ENCODE measurements around the gene FSCN2. TPM values are rescaled to one million over a fixed set of nuclear protein-coding genes. Genes with fewer than 3 reads are reported as not detected.

The FSCN2 gene
- total RNA-seq, 1 donor from 2014 or later = 1.6 TPM

DNA sequence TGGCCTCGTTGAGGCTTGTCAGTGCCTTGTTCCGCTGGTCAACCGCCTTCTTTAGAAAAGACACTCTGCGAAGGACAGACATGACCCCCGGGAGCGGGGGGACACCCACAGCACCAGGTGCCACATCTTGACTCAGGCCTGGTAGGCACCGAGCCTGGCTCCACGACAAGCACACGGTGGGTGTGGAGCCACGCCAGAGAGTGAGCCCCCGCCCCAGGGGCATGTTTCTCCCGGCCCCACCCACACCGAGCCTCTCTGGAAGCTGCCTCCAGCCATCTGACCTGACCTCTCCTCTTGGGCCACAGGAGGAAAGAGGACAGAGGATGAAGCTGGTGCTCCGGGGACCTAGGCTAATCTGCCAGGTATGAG is 19.4 kb downstream of the FSCN2 start:
- intact Hi-C loops (cut with DNase I) = no loop called here
- no peak for ATAC-seq
- no peak for DNase-seq (ENCODE audit: low spot score)

DNA sequence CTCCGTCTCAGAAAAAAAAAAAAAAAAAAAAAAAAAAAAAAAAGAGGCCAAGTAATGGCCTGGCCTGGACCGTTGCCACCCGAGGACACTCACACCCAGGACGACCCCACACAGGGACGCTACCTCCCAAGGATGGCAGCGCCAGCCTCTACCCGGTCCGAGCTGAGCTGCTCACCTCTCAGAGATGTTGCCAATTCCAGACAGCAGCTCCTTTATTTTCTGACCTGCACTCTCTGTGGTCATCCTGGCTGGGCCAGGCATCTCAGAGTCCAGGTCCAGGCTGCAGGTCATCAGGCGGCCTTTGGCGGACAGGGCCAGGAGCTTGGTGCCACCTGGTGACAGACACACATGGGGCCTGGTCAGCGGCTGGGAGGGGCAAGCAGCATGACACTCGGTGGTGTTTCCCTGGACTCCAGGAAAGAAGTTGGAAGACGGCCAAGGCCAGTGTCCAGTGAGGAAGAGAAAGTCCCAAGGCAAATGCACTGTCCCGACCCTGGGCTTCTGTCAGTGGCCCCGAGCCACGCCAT is 20.9 kb downstream of the FSCN2 start:
- DNase-seq (ENCODE audit: low spot score) (no peak), ATAC-seq (no peak)
- intact Hi-C loops (cut with DNase I) = no loop called here

DNA sequence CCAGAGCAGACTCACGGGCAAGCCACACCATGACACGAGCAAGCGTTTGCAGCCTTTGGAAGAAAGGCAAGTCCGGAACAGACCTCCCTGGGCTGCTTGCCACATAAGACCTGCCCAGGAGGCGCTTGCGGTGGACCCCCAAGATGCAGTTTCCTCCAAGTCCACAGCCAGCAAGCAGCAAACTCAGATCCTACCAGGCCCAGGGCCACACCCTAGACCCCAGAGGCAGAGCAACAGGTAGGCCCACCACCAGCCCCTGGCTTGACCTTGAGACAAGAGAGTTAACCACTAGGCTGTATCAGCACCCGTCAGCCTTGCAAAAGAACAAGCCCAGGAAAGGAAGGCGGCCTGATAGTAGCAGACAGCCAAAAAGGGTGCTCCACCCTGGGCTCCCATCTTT is 21.6 kb downstream of the FSCN2 start:
- intact Hi-C loops (cut with DNase I) = no loop called here
- ATAC-seq (no peak), DNase-seq (ENCODE audit: low spot score) (no peak)

DNA sequence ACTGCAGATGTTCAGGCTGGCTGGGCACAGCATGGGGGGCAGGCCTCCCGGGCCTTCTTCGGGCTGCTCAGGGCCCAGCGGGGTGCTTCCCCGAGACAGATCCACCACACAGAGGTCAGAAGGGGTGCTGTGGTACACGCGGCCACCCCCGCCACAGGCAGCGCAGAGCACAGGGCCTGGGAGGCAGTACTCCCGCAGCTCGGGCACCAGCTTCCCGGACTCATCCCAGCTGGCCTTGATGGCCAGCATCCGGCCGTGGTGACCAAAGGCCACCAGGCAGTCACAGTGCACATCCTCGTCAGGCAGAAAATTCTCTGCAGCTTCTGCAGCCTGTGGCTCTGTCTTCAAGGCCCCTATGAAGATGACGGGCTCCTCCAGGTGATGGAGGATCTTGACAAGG is 22.1 kb downstream of the FSCN2 start:
- intact Hi-C loops (cut with DNase I) = no loop called here
- no peak for ATAC-seq
- DNase-seq (ENCODE audit: low spot score) = no peak

DNA sequence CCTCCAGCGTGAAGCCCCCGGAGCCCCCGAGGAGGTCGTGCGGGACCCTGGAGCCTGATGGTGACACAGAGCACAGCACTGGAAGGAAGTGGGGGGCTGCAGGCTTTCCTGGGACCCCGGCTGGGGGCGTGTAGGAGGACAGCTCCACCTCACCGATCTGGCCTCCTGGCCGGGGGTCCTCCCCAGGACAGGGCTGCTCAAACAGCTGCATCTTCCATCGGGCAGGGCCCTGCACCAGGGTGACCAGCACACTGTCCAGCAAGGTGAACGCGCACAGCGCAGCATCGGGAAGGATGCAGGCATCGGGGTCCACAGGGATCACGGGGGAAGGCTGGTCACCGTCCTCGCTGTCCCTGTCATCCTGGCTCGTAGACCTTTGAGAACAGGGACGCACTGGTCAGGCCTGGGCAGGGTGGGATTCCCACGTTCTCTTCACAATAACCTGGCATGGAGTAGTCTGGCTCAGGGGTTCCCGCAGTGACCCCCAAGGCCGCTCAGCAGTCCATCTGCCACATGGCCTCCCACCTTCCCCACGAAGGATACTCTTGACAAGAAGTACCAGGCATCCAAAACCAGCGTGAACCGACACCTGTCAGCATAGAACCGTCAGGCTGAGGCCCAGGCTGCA is 22.8 kb downstream of the FSCN2 start:
- ATAC-seq (no peak), DNase-seq (ENCODE audit: low spot score) (no peak)
- intact Hi-C loops (cut with DNase I) = no loop called here

DNA sequence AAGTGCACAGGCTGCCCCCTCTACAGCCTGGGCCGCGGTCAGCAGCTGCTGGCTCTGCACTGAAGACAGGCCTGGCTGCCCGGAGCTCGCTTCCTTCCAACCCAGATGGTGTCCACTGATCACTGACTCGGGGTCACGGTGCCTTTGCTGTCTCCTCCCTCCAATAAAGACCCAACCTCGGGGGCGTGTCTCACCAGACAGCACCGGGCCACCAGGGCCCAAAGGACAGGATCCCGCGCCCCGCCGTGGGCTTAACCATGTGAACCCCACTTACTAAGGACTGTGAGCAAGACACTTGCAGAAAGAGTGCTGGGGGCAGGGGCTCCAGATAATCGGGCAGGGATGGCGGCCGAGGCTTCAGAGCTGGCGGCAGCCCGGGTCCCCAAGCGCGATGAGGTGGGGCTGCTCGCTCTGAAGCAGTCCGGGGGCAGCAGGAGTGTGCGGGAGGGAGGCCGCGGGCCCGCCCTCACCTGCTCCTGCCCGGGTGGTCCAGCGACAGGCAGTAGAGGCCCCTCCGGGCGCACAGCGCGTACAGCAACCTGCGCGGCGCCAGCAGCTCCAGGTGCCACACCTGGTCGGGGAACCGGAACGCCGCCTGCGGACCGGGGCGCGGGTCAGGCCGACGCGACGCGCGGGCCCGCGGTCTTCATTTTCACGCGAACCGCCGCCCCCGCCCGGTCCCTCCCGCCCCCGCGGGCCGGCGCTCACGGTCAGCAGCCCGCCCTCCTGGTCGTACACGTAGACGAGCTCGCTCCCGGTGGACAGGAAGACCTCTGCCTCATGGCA is 23.5 kb downstream of the FSCN2 start:
- no peak for ATAC-seq
- DNase-seq (ENCODE audit: low spot score) = no peak
- intact Hi-C loops (cut with DNase I) = no loop called here

DNA sequence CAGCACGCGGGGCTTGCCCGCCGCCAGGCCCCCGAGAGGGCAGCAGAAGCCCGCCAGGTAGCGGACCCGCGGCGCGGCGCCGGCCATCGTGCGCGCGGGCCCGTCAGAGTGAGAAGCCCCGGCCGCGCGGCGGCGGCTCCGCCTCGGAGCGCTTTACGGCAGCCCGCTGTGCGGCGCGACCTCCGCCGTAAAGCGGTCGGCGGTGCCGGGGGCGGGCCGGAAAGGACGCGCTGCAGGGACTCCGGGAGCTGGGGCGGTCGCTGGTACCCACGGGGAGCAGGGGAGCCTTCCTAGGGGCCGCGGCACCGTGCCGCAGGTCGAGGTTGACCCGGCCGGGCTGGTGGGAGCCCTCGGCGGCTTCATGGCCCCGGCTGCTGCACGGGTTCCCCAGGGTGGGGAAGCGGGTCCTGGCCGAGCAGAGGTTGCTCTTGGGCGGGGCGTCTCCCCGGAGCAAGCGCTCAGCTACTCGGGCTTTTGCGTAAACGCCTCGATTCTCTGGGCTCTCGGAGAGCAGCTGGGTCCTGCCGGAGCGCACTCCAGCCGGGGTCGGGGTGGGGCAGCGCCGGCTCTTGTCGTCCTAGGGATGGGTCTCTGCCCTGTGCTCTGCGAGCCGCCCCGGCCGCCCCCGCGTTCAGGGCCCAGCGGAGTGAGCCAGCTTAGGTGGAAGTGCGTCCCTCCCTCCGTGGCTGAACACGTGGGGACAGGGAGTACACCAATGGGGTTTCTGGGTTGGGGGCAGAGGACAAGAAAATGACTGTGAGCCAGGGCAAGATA is 24.3 kb downstream of the FSCN2 start, which contains the start of gene FAAP100:
FAAP100 (minus strand) TSS at position 110 of the 774 bp plus-strand sequence; CDS start at position 87, 23 bp downstream.
- ATAC-seq = peak; percentile 80

DNA sequence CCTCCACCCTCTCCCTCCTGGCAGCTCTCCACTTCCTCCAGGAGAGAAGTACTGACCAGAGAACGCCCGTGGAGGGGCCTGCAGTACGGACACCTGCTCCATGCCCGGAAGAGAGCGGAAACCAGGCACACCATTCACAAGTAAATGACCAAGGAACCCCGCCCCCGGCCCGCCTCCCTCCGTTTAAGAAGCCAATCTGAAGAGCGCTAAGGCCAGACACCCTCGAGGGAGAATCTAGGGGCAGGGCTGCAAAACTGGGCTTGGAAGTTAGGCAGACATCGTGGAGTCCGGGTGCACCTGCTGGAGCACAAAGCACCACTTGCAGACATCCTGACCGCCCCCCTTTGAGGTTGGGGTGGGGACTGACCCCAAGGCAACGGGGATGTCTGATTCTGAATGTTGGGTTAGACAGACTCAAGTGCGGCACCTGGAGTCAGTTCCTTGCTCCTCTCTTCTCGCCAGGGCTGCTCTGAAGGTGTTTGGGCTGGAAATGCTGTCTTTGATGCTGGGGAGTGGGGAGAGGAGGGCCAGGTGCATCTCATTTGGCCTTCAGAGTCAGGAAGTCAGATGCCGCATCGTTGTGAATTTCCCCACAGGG is 24.9 kb downstream of the FSCN2 start:
- DNase-seq (ENCODE audit: low spot score) (no peak), ATAC-seq (peak; percentile 72)
- intact Hi-C loops (cut with DNase I) = no loop called here

More for the DNA sequence above, 24.3 kb downstream of the FSCN2 start, which contains the start of gene FAAP100:
- DNase-seq (ENCODE audit: low spot score) = peak; percentile 84
- intact Hi-C loops (cut with DNase I) = no loop called here

DNA sequence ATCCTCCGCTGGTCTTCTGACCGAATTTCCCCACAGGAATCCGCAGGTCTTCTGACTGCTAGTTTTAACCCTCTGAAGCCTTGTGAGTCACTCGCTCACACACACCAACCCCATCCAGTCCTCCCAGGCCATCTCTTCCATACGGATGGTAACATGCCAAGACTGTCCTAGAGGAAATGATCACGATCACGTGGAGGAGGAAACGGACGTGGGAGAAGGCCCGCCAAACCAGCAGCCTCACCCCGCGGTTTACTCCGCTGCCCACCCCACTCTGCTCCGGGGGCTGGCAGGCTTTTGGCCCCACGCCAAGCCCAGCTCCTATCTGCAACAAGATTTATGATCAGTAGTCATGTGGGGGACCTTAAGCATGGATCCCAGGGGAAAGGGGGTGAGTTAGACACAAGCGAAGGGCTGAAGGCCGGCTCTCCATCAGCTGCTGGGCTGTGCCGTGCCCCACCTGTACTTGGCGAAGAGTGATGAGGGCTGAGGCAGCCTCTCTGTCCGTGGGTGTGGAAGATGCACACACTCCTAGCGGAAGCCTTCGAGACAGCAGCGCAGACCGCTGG is 25.5 kb downstream of the FSCN2 start:
- DNase-seq (ENCODE audit: low spot score) = no peak

DNA sequence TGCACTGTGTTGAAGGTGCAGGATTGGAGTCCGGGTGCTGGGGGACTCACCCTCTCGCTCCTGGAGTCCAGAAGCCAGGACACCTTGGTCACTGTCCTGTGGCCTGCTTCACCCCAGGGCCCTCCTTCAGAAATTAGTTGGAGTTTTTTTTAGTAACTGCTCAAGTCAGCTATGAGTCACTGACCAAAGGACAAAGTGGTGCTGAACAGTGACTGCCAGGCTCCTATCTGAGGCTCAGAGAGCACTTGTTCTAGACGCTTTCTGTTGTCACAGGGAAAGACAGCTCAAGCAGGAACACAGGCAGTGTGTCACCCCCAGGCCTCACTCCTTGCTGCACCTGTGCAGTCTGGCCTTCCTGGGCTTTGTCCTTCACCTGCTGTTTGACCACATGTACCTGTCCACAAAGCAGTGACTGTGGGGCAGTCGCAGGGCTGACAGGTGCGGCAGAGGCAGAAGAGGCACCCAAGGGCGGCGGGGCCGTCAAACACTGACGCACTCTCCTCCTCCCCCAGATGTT is 28.1 kb downstream of the FSCN2 start:
- ATAC-seq = no peak

More for the DNA sequence above, 25.5 kb downstream of the FSCN2 start:
- peak; percentile 5 for ATAC-seq
- intact Hi-C loops (cut with DNase I) = no loop called here

DNA sequence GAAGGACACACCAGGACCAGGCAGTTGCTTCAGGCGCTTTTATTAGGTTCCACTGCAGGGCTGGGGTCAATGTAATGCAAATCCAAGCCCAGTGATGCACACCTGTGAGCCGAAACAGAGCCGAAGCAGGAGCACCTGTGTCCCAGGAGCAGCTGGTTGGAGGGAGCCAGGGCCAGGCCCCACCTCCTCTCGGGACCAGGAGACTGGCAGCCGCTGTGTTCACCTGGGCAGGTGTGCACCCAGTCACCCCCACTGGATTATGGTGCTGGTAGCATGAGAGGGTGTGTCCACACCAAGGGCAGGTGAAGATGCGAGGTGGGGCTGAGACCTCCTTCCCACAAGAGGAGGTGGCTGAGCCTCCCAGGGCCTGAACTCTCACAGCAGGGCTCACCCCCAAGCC is 28.7 kb downstream of the FSCN2 start:
- ATAC-seq = no peak
- intact Hi-C loops (cut with DNase I) = no loop called here
- no peak for DNase-seq (ENCODE audit: low spot score)

More for the DNA sequence above, 28.1 kb downstream of the FSCN2 start:
- no peak for DNase-seq (ENCODE audit: low spot score)
- intact Hi-C loops (cut with DNase I) = no loop called here

DNA sequence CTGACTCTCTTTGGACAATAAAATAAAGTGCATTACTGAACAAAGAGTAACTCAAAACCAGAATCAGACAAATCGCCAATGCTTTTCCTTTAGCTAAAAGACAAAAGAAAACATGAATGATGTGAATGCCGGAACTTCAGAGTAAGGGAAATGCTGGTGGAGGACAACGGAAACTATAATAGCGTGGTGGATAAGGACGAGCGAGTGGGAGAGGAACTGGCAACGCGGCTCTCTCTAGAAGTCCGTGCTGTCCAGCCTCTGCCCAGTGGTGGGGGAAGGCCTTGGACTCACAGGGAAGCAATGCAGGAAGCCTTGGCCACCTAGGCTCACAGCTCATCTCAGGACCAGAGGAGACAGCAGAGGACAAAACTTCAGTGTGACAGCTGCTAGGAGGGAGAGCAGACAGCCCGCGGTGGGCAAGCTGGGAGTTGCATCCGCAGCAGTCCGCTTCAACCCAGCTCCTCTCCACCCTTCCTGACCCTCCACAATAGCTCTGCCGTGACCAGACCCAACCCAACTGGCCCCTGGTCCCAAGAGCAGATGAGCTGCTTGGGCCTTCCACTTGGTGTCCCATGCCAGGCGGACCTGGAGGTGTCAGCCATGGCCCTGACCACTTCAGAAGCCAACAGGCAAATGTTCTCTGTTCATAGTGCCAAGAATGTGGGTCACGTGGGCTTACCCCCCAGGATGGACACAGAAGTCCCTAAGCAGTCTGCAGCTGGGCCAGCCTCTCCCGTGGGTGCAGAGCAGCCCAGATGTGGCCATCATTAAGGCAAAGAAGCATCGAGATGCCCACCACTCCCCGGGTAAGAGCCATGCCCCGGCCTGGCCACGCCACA is 29.3 kb downstream of the FSCN2 start:
- DNase-seq (ENCODE audit: low spot score) = no peak
- intact Hi-C loops (cut with DNase I) = no loop called here
- ATAC-seq = no peak

DNA sequence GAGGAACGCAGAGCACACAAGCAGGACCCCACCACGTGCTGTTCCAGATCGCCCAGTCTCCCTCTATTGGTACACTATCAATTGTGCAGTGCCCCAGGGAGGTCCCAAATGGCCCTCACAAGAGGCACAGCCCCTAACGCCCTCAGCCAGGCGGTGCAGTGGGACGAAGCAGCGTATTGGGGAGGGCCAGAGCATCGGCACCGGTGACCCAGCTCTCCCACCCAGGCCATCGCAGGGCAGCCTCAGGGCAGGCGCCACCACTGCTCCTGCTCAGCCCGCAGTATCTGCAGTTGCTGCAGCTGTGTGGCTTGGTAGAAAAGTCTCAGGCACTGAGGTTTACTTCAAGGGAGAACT is 29.9 kb downstream of the FSCN2 start:
- intact Hi-C loops (cut with DNase I) = no loop called here
- ATAC-seq (no peak), DNase-seq (ENCODE audit: low spot score) (no peak)

DNA sequence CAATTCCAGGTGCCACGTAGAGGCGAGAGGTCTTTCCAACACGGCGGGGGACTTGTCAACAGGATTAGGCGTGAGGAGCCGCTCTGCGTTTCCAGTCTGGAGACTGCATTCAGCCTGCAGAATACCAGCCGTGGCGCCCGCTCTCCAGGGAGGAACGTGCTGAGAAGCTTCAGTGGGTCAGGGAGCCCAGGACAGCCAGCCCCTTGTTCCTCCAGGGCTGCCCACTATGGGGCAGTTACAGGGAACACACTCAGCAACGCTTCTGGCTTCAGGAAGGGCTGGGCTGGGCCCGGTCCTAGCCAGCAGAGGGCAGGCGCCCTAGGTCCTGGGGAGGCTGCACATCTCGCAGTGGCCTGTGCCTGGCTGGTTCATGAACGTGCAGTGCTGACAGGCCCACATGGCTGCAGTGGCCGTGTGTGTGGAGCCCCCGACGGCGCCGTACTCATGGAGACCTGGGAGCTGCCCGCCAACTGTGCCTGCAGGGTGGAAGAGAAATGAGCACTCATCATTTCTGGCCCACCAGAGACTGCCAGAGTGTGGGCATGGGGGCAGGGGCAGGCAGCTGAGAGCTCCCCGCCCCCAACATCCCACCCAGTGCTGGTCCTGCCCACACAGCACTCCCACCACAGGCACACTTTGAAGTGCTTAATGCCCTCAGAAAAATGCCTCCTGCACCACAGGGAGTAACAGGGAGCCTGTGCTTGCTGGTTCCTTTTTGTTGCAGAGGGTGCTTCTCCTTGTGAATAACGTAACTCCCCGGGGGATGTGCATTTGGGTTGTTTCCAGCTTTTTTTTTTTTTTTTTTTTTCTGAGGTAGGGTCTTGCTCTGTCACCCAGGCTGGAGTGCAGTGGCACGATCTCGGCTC is 31.0 kb downstream of the FSCN2 start:
- DNase-seq (ENCODE audit: low spot score) (no peak), ATAC-seq (peak; percentile 14)
- intact Hi-C loops (cut with DNase I) = no loop called here

DNA sequence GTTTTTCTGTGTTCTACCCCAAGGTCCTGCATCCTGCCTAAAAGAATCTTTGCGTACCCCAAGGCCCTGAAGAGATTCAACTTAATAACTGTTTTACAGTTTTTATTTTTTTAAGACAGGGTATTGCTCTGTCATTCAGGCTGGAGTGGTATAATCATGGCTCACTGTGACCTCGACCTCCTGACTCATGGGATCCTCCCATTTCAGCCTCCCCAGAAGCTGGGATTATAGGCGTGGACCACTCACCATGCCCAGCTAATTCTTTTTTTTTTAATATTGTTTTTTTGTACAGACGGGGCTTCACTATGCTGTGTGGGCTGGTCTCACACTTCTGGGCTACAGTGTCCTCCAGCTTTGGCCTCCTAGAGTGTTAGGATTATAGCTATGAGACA is 33.3 kb downstream of the FSCN2 start:
- DNase-seq (ENCODE audit: low spot score) = no peak
- intact Hi-C loops (cut with DNase I) = no loop called here
- ATAC-seq = no peak

DNA sequence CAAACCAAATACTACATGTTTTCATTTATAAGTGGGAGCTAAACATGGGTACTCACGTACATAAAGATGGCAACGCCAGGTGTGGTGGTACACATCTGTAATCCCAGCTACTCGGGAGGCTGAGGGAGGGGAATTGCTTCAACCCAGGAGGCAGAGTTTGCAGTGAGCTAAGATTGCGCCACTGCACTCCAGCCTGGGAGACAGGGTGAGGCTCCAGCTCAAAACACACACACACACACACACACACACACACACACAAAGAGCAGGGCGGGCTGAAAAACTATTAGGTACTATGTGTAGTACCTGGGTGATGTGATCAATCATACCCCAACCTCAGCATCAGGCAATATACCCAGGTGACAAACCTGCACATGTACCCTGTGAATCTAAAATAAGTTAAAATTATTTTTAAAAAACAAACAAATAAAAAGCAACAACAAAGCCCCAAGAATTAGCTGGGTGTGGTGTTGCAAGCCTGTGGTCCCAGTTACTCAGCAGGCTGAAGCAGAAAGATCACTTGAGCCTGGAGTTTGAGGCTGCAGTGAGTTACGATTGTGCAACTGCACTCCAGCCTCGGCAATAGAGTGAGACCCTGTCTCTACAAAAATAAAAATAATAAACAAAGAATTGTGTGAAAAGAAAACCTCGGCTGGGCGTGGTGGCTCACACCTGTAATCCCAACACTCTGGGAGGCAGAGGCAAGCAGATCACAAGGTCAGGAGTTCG is 35.8 kb downstream of the FSCN2 start:
- ATAC-seq = no peak
- no peak for DNase-seq (ENCODE audit: low spot score)
- intact Hi-C loops (cut with DNase I) = no loop called here

Data from sciatic nerve (tissue), 2 donors.